ENCODE data around the gene RAB27B.

The RAB27B gene

DNA sequence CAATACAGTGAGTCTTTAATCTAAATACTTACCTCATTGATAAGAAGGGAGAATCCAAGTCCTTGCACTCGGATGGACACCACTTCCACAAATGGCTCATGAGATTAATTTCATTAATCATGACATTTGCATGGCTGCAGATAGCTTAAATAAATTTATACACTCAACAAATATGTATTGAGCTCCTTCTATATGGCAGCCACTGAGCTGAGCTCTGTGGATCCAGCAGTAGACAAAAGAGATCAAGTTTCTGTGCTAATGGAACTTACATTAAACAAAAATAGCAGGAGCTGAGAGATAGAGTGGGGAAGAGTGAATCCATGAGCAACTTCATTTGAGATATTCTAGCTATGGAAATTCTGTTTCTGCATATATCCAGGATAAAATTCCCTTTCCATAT, 44.4 kb downstream of the RAB27B start:
- DNase-seq = no peak

DNA sequence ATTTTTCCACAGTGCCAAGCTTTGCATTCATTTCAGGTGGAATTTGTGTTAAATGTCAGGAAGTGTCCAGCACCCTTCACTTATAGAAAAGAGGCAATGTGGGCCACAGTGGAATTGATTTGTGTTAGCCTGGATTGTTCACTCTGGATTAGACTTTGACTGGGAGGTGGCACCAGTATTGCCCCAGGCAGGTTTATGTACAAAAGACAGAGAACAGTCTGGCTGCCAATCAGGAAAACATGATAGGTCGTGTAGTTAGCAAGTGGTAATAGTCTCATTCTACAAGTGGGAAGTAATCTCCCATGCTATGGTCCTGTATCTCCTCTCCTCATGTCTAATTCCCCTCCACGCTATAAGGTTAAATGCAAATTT, 45.6 kb downstream of the RAB27B start:
- no peak for DNase-seq

DNA sequence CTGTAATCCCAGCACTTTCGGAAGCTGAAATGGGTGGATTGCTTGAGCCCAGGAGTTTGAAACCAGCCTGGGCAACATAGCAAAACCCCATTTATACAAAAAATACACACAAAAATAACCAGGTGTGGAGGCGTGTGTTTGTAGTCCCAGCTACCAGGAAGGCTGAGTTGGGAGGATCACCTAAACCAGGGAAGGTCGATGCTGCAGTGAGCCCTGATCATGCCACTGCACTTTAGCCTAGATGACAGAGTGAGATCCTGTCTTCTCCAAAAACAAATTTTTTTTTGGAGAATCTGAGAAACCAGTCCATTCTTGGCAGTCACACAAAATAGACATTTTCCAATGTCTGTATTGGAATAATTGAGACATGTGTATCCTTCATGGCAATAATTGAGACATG, 46.8 kb downstream of the RAB27B start:
- DNase-seq = no peak

DNA sequence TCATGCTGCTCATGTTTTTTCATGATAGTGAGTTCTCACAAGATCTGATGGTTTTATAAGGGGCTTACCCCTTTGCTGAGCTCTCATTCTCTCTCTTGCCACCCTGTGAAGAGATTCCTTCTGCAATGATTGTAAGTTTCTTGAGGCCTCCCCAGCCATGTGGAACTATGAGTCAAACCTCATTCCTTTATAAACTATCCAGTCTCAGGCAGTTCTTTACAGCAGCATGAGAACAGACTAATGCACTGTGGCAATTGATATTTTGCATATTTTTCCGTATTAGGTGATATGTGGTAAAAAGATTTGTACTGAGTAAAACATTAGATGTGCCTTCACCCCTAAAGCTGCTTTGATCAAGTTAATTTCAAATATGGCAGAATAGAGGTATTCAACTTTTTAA, 48.8 kb downstream of the RAB27B start:
- no peak for DNase-seq

DNA sequence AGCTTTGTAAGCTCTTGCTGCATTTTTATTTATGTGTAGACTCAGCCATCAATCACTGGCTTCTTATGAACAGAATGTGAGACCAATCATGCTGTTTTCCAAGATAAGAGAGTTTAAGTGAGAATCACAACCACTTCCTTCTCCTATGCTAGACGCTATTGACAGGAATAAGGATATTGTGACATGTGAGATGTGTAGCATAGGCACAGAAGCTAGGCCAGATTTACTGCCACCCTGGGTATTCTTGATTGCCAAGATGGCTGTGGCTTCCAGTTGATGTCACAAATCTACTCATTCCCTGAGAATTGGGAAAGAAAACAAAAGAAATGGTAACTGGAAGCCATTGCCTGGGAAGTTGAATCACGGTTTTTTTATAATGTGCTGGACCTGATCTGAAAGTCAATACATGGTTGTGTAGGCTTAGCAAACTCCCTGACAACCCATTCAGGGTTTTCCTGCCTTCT, 49.9 kb downstream of the RAB27B start:
- no peak for DNase-seq

DNA sequence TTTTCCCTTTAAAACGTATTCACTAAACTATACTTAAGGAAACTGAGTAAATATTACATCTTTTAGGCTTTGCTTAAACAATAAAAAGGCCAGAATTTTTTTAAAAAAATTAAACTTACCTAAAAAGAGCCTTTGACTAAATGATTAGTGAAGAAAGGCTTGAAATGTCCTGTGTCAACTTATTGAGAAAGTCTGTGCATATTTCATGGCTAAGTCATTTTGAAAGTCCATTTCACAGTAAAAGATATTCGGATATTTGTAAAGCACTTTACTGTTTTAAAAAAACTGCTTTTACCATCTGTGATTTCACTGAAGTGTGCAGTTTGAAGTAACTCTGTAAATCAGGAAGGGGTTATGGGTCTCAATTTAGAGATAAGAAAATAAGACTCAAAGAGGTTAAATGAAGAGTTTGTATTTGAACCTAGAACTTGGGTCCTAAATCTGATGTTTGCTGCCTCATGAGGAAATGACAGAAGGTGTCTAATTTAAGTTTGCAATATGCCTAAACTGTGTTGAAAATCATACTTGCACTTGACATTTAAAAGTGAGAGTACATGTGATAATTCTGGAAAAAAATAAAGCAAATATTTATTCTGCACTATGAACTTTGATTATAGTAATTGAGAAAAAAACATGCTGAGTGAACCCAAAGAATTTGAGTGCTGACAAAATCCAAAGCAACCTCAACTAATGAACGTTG, 50.5 kb downstream of the RAB27B start:
- no peak for DNase-seq

DNA sequence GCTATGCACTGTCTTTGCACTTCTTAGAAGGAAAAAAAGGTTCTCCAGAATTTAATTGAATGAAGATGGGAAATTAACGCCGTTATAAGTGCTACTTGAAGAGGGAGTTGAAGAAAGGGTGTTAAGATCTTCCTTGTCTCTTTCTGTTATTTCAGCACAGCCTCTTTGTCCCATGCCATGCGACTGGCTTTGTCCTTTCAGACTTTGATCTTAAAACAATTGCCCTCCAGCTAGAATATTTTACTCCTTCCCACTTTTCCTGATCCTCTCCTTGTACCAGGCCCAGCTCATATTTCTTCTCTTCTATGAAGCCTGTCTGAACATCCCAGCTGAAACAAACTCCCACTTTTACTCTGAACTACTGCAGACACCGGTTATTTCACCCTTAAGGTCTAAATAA, 51.4 kb downstream of the RAB27B start:
- DNase-seq = no peak

DNA sequence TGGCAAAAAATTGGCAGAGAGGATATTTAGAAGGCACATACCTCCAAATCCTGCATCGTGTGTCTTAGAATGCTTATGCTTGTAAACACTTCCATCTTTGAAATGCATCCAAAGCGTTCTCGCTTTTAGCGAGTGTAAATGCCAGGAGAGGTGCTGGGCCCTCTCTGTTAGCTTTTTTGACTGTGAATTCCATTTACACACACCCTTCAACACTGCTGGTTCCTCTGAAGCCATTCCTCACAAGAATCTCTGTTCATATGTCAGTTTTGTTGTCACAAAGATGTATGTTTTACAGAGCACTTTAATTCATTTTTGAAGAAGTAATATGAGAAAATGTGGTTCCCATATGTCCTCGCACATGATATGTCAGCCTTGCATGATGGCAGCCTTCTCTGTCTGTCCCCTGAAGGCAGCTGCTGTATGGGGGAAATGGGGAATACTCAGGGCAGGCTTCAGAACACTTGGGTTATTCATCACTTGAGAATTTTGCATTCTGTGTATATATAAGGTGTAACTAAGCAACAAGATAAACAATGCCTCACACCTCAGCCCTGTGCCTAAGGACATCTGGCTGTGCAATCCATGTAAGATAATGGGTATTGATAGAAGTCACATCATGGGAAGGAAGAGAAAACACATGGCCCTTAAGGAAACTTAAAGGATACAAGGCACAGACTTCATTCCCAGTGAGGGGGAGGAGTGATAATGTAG, 52.3 kb downstream of the RAB27B start:
- DNase-seq = no peak

DNA sequence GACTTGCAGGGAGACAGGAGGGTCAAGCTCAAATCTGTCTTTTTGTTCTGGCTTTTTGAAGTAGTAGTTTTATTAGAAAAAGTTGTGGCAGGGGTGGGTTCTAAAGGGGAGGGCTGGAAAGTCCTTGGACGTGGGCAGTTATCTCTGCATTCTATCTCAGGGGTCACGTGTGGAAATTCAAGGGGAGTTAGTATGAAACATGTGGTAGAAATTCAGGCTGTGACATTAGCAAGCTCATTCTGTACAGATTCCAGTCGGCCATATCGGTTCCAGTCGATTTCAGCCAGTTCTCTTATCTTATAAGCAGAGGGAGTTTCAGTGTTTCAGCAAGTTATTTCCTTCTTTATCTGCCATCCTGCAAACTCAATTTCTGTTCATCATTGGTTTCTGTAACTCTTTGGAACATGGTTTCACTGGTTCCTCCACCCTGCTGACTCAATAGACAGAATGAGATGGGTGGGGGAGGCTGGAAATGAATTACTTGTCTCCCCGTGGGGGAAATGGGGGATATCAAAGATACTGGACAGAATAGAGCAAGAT, 53.0 kb downstream of the RAB27B start:
- no peak for DNase-seq

DNA sequence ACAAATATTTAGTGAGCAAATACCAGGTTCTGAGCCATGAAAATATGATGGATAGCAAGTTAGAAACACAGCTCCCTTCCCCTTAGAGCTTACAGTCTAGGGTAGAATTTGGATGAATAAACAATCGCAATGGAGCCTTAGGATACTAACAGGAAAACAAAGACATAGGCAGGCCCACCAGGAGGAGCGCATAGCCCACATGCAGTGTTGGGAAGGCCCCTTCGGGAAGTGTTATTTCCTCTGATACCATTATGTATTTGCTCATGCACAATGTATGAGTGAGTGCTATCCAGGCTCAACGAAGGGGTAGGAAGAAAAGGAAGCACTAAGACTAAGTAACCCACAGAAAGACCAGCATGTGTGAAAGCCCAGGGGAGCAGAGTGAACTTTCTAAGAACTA, 54.0 kb downstream of the RAB27B start:
- no peak for DNase-seq

DNA sequence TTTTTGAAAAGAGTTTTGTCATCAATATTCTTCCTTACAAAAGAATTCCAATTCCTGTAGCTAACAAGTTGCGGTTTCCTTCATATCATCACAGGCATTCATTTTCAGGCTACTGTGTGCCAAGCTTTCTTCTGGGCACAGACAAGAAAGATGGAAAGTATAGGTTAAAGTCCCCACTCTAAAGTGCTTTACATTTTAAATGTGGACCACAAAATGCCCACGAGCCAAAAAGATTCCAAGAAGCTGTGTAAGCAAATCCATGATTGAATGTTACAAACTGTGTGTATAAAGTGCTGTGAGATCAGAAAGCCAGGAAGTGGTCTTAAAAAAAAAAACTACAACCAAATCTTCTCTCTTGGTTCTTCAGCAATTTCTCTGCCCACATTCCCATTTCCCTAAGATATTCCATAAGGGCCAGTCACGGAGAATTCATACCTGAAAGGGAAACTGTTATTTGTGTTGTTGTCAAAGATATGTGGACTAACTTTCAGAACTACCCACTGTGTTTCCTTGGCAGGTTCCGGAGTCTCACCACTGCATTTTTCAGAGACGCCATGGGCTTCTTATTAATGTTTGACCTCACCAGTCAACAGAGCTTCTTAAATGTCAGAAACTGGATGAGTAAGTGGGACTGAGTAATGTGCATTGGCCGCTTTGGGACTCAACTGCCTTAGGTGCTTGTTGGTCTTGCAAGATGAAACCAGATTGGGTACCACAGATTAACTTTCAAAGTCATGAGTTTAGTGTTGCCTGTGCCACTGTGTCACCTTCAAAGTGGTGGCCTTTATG, 55.7 kb downstream of the RAB27B start:
- DNase-seq = no peak

DNA sequence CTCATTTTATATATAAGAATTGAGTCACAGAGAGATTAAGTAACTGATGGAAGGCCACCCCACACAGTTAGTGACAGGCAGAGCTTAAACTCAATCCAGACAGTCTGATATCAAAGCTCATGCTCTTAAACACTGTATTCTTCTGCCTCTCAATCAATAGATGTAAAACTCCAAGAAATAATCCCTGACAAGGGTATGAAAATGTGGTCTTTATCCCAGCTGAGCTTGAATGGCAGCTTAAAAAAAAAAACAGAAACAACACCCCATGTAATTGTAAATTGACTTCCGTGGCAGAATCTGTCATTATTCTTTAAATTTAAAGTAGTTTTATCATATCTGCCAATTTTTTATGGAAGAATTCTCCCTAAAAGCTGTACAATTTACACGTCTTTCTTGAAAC, 60.1 kb downstream of the RAB27B start:
- no peak for DNase-seq

DNA sequence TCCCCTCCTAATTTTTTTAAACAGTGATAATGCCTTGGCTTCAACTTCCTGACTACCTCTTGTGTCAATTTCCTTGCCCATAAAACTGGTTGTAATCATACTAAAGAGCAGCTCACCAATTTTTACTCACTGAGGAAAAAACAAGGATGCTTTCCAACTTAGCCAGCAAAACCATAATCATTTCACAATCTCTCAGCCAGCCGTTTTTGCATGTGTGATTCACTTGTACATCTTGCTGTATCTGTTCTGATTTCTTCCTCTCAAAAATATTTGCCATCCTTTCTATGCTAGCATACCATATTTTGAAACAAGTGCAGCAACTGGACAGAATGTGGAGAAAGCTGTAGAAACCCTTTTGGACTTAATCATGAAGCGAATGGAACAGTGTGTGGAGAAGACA, 60.7 kb downstream of the RAB27B start:
- DNase-seq = no peak

DNA sequence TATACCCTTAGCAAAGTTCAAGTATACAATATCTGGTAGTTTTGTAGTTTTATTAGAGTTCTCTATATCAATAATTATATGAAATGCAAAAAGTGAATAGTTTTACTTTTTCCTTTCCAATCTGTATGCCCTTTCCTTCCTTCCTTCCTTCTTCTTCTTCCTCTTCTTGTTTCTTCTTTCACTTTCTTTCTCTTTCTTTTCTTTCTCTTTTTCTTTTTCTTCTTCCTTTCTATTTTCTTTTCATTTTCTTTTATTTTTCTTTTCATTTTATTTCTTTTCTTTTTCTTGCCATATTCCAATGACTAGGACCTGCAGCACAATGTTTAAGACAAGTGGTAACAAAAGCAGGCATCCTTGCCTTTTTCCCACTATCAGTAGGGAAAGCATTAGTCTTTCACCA, 71.2 kb downstream of the RAB27B start:
- no peak for DNase-seq

DNA sequence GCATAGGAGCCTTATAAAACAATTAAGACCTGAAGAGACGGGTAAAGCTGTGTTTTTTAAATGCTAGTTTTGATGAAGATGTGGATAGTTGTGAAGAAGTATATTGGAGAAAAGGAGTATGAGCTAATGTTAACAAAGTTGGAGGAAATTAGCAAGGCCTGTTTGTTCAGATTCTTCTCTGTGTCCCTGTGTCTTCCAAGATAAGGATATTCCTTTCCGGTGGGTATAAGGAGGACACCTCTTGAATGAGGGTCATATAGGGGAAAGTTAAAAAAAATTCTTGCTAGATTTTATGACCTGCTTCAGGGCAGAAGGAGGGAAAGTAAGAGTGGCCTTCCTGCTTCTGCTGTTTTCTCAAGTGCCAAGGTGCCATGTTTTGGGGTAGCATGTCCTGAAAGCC, 72.0 kb downstream of the RAB27B start:
- no peak for DNase-seq

DNA sequence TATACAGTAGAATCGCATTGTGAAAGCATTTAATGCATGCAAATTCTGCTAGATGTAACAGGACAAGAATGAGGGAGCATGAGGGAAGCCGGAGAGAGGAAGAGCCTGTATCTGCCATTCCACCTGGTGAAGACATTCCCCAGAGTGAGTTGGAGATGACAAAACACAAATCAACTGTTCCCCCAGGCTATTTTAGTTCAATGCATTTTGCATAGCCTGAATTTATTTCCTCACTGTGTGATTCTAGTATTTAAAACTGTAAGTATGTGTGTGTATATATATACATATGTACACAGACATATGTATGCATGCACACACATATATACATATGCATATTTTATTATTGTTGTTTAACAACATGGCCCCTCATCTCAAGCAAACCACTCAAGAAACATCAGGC, 76.3 kb downstream of the RAB27B start:
- no peak for DNase-seq

DNA sequence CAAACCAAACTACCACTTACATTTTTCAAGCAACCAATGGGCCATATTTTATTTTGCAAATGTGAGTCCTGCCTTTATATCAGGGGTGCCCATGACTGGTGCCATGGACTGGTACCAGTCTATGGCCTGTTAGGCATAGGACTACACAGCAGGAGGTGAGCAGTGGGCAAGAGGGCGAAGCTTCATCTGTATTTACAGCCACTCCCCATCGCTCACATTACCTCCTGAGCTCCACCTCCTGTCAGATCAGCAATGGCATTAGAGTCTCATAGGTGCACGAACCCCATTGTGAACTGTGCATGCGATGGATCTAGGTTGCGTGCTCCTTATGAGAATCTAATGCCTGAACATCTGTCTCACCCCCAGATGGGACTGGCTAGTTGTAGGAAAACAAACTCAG, 77.4 kb downstream of the RAB27B start:
- no peak for DNase-seq

DNA sequence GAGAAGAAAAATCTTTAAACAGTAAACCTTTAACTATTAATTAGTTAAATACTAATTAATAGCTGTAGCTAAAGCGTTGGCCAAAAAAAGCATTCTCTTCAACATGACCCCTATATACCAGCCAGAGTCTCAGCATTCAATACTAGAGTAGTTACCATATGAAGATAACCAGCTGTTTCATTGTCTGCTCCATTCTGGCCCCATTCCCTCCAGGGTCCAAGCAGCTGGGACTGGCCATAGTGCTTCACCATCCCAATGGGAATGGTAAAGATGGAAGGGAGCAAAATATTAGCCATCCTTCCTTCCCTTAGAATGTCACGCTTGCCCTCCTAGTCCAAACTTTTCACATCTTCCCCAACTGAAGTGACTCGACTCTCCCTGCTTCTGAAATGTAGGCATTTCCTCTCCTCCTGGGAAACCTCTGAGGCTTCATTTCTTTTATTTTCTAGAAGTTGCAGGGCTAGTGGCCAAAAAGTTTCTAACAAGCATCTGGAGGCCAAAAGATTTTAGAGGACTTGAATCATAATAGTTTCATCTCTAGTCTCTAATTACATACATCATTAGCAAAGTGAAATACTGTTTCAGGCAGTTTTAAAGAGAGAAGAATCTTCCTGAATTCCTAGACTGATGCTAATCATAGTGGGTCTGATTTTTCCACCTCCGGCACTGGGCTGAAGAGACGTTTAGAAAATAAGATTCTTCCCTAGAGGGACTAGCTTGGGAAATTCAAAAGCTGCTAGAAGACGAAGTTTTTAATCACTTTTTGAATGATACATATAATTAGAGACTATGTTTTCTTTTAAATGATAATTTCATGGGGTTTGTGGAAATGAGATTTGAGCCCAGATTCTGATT, 78.3 kb downstream of the RAB27B start:
- no peak for DNase-seq

DNA sequence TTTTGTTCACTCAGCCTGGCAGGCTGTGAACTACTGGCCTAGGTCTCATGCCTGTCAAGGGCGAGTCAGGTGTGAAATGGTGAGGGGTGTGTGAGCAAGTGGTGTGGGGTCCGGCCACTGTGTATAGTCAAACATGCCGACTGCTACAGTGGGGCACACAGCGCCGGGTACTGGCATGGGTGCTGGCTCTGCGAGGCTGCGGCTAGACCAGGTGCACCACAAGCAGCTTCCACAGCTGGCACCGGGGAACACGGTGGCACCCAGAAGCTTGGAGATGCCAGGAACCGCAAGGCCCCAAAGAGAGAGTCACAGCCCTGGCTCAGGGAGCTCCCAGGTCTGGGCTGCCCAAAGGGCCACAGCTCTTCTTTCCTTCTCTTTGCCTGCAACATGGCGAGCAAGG, 81.3 kb downstream of the RAB27B start:
- no peak for DNase-seq

DNA sequence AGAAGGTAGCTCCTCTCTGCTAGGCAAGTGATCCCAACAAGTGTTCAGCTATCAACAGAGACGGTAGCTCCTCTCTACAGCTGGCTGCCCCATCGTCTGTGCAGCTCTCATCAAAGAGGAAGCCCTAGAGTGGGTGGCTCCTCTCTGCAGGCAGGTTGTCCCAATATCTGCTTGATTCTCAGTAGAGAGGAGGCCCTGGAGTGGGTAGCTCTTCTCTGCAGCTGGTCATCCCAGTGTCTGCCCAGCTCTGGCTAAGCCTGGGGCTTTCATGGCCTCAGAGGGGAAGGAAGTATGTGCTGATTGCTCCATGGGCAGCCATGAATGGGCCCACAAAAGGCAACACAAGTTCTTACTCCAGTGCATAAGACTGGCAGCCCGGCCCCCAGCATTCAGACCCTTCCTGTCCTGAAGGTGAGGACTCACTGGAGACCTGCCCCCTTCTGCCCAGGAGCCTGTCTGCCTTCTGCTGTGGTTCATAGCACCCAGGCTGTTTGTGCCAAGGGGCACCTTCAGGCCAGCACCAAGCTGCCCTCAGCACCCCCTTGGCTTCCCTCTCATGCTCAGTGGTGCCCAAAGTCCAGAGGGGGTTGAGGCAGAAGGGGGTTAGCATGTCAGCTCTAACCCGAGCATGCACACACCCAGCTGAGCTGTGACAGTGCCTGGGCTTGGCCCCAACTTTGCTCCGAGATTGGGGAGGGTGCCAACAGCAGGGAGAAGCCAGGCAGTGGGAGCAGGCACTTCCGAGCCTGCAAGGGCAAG, 82.1 kb downstream of the RAB27B start:
- no peak for DNase-seq

DNA sequence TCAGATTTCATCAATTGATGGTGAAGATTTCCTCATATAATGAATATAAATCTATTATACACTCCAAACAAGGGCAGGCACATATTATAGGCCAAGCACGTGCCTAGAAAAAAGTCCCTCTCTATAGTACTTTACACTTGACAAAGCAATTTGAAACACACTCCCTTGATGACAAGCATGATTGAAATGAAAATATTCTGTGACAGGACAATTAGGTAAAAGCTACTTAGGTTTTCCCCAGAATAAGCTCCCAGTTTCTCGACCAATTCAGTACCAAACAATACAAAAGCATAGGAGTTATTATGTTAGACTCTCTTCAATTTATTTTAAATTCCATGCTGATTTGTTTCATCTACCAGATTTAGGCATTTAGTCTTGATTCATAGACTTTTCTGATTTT, 83.3 kb downstream of the RAB27B start:
- DNase-seq = no peak

DNA sequence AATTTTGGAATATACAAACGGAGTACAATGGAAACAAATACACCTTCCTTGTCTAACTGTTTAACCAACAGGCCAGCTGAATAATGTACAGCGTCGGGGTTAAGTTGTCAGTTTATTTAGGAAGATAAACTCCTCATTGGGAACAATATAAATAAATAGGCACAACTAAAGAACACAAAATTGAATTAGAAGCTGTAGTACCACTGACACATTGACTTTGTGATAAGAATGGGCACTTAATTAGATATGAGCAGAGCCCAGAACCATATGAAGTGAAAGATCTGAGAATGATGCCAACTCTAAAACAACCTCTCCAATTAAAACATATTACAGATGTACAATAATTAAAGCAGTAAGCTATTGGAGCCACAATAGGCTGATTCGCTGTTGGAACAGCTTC, 86.5 kb downstream of the RAB27B start:
- no peak for DNase-seq

Data from stimulated activated naive CD4-positive, alpha-beta T cell treated with Interleukin-2 at 50 U/mL for 16 hours (primary cell).